GM18907 (cell line): ENCODE data around the gene CRCP.
"Not testable (repeated sequence)": the region's sequence is repeated elsewhere in the genome, so short reads cannot be mapped to it uniquely, and the experiment has no call there.

Experiments
- ATAC-seq: cut with Tn5 transposase; IDR thresholded peaks from one replicate; pipeline ENCODE4 v1.9.1; 2021; ENCODE audit warnings: mild to moderate bottlenecking, moderate library complexity; ENCODE audit not compliant: unreplicated experiment

CRCP gene

GRCh38 chr7:66114743-66115649 lies at the start of gene CRCP:
TSS of gene CRCP (plus strand) at chr7:66114847. CDS start at chr7:66114963, 116 bp downstream.
- ATAC-seq, result peak; percentile 94

GRCh38 chr7:66069732-66070131 lies 44.9 kb upstream of the CRCP start:
- no peak for ATAC-seq

GRCh38 chr7:66070222-66070621 lies 44.4 kb upstream of the CRCP start:
- no peak for ATAC-seq

- ATAC-seq, result not testable (repeated sequence)
Observed at GRCh38 chr7:66072208-66072607, 42.4 kb upstream of the CRCP start.

GRCh38 chr7:66075590-66076461 lies 38.8 kb upstream of the CRCP start, which contains the start of gene ASL:
TSS of gene ASL (plus strand) at chr7:66075819. CDS start at chr7:66076082, 263 bp downstream.
- peak; percentile 99 for ATAC-seq

- no peak for ATAC-seq
Observed at GRCh38 chr7:66076462-66077329, 38.0 kb upstream of the CRCP start.

- ATAC-seq, result no peak
Observed at GRCh38 chr7:66078067-66078466, 36.6 kb upstream of the CRCP start.

GRCh38 chr7:66082083-66082482 lies 32.6 kb upstream of the CRCP start:
- ATAC-seq, result no peak

- no peak for ATAC-seq
Observed at GRCh38 chr7:66082886-66083415, 31.7 kb upstream of the CRCP start.

- ATAC-seq, result no peak
Observed at GRCh38 chr7:66083677-66084076, 31.0 kb upstream of the CRCP start.

GRCh38 chr7:66088861-66089838 lies 25.5 kb upstream of the CRCP start:
- no peak for ATAC-seq

- ATAC-seq, result no peak
Observed at GRCh38 chr7:66092654-66093053, 22.0 kb upstream of the CRCP start.

GRCh38 chr7:66095010-66095409 lies 19.6 kb upstream of the CRCP start:
- ATAC-seq, result no peak

- ATAC-seq, result no peak
Observed at GRCh38 chr7:66099232-66099550, 15.5 kb upstream of the CRCP start.

- ATAC-seq, result peak; percentile 77
Observed at GRCh38 chr7:66099551-66100407, 14.9 kb upstream of the CRCP start.

- ATAC-seq, result peak; percentile 7
Observed at GRCh38 chr7:66100408-66101050, 14.1 kb upstream of the CRCP start.

GRCh38 chr7:66102168-66102567 lies 12.5 kb upstream of the CRCP start:
- not testable (repeated sequence) for ATAC-seq

- not testable (repeated sequence) for ATAC-seq
Observed at GRCh38 chr7:66103994-66104393, 10.7 kb upstream of the CRCP start.
